Measurements from ENCODE around the gene NRXN3.

NRXN3 gene

GRCh38 chr14:79242666-79243065 lies 1072.5 kb downstream of the NRXN3 start:
- TF ChIP-seq CTCF (conservative IDR thresholded peaks at IDR 0.05; ENCODE audit: low read depth, low read length): no peak
- H3K4me3 ChIP-seq (ENCODE audit: low read length): no peak overlapping the region
- DNase-seq (ENCODE audit: low read depth): no peak

DNA sequence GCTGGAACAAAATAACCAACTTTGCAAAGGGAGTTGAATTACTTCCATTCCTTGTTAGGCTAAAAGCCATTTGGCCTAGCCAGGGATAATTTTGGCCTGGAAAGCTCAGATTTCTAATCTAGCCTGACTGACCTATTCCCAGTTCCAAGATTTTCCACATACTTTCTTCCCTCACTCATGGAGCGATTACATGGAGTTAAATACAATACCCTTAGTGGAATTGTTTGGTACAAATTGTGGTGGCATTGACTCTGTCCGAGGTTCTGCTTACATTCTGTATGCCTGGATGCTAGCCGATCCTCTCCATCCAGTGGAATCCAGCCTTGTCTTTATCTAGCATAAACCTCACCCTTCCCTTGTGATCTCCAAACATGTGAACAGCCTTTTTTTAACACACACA lies 1076.0 kb downstream of the NRXN3 start:
- no peak for TF ChIP-seq CTCF (conservative IDR thresholded peaks at IDR 0.05; ENCODE audit: low read depth, low read length)
- H3K4me3 ChIP-seq (ENCODE audit: low read length): no peak overlapping the region
- DNase-seq (ENCODE audit: low read depth): no peak

DNA sequence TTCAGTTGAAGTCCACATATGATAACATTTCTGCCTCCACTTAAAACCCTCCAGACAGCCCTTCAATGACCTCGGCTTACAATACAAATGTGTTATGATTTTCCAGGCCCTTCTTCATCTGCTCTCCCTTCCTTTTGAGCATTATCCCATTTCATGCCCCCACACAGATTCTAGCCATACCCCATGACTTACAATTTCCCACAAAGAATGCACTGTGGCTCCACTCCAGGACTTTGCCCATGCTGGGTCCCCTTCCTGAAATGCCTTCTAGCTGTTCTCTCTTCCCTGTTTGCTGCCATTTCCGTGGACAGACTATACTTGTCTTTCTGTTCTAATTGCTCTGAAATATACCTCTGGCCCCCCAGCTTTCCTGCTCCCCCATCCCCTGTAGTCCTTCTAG lies 1078.0 kb downstream of the NRXN3 start:
- TF ChIP-seq CTCF (conservative IDR thresholded peaks at IDR 0.05; ENCODE audit: low read depth, low read length): no peak
- H3K4me3 ChIP-seq (ENCODE audit: low read length): no peak overlapping the region
- no peak for DNase-seq (ENCODE audit: low read depth)

- no peak overlapping the region for H3K4me3 ChIP-seq (ENCODE audit: low read length)
- no peak for TF ChIP-seq CTCF (conservative IDR thresholded peaks at IDR 0.05; ENCODE audit: low read depth, low read length)
- no peak for DNase-seq (ENCODE audit: low read depth)
Measured at GRCh38 chr14:79248771-79249170, 1078.6 kb downstream of the NRXN3 start.

DNA sequence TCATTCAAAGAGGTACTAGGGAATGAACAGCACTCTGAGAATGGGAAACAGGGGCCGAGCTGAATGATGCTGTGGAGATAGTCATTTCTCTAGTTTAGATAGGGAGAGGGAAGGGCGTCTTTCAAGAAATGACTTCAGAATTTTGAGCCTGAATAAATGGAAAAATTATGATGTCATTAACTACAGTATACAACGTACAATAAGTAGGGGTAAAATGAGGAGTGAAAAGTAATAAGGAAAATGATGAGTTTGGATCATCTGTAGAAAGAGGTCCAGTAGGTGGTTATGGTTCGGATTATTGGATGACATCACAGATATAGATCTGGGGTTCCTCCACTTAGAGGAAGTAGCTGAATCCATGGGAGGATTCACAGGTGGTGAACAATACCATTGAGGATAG lies 1081.1 kb downstream of the NRXN3 start:
- H3K4me3 ChIP-seq (ENCODE audit: low read length): no peak overlapping the region
- no peak for TF ChIP-seq CTCF (conservative IDR thresholded peaks at IDR 0.05; ENCODE audit: low read depth, low read length)
- no peak for DNase-seq (ENCODE audit: low read depth)

DNA sequence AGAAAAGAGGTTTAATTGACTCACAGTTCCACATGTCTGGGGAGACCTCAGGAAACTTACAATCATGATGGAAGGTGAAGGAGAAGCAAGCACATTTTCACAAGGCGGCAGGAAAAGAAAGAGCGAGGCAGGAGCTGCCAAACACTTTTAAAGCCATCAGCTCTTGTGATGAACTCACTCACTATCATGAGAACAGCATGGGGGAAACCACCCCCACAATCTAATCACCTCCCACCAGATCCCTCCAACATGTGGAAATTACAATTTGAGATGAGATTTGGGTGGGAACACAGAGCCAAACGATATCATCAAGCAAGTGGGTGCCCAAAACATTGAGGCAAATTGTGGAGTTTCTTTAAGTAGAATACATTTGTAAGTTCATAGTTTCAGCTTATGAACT lies 1083.4 kb downstream of the NRXN3 start:
- DNase-seq (ENCODE audit: low read depth): no peak
- no peak for TF ChIP-seq CTCF (conservative IDR thresholded peaks at IDR 0.05; ENCODE audit: low read depth, low read length)
- no peak overlapping the region for H3K4me3 ChIP-seq (ENCODE audit: low read length)

- no peak overlapping the region for H3K4me3 ChIP-seq (ENCODE audit: low read length)
- TF ChIP-seq CTCF (conservative IDR thresholded peaks at IDR 0.05; ENCODE audit: low read depth, low read length): no peak
- no peak for DNase-seq (ENCODE audit: low read depth)
Measured at GRCh38 chr14:79254069-79254775, 1084.0 kb downstream of the NRXN3 start.
